Endothelial cell of umbilical vein (primary cell): ENCODE measurements around the gene SMPX. TPM values are rescaled to one million over a fixed set of nuclear protein-coding genes. Genes with fewer than 3 reads are reported as not detected.

Experiments
- BruUV-seq: library from RNA; stranded (reverse); fragments of 400-500 nt; replicated peaks from 2 replicates; lab custom pipeline; 2021; lab: Mats Ljungman, UMichigan
- CTCF ChIA-PET: fragments of 300-600, 350-600 bp; sonication (Branson Sonifier 250); formaldehyde crosslinking; loops from one replicate; lab custom pipeline; 2021; ENCODE audit warnings: antibody characterized with exemption, inconsistent platforms; lab: Charles Lee
- POLR2A ChIA-PET: fragments of 300-600, 350-600 bp; sonication (Branson Sonifier 250); formaldehyde crosslinking; loops from one replicate; lab custom pipeline; 2021; ENCODE audit warnings: antibody characterized with exemption, inconsistent platforms; lab: Charles Lee
- DNase-seq: peaks from one replicate; pipeline ENCODE4 v3.0.0-alpha.2; 2011; ENCODE audit warnings: low read depth, low spot score
- FAIRE-seq: peaks from 2 replicates; lab custom pipeline; 2011; peaks lifted over from hg19 to GRCh38; lab: Jason Lieb, UNC
- H2AFZ ChIP-seq: 2 replicates; pipeline ENCODE4 v1.6.0; 2012; ENCODE audit warnings: low read depth, low read length, control low read depth, inconsistent platforms
- H3K27ac ChIP-seq: 2 replicates; pipeline ENCODE4 v1.5.1; 2011; ENCODE audit warnings: low read depth, mild to moderate bottlenecking, control low read depth, low read length, moderate library complexity; ENCODE audit not compliant: insufficient read depth
- H3K27me3 ChIP-seq, 2 experiments: 2 replicates each; pipeline versions ENCODE4 v1.6.0 to v1.6.1; 2011; ENCODE audit warnings: low read length in 2 of 2, mixed read lengths in 1 of 2; ENCODE audit not compliant: control insufficient read depth in 2 of 2, insufficient read depth in 2 of 2
- H3K36me3 ChIP-seq, 2 experiments: 2 replicates in 1 of 2; 3 replicates in 1 of 2; pipeline ENCODE4 v1.5.1; 2011; ENCODE audit warnings: low read length in 2 of 2, mild to moderate bottlenecking in 1 of 2, moderate library complexity in 1 of 2; ENCODE audit not compliant: control insufficient read depth in 2 of 2, insufficient read depth in 2 of 2; ENCODE audit errors: extremely low read depth in 1 of 2
- H3K4me1 ChIP-seq: 3 replicates; pipeline ENCODE4 v1.5.1; 2011; ENCODE audit warnings: mild to moderate bottlenecking, low read length; ENCODE audit not compliant: control insufficient read depth, insufficient read depth; ENCODE audit errors: extremely low read depth
- H3K4me2 ChIP-seq: 2 replicates; pipeline ENCODE4 v1.6.1; 2011; ENCODE audit warnings: low read length, control low read depth, mixed read lengths; ENCODE audit not compliant: insufficient read depth
- H3K4me3 ChIP-seq, 3 experiments: fragments of 200-600 bp in 1 of 3; sonication (generic), shearing (Covaris generic) in 1 of 3; replicated peaks in 1 of 3; 2 replicates each; pipeline ENCODE4 v1.5.1; 2011 to 2016; ENCODE audit warnings: control low read depth in 3 of 3, low read length in 3 of 3, mild to moderate bottlenecking in 2 of 3, inconsistent platforms in 1 of 3, low read depth in 1 of 3, moderate library complexity in 1 of 3; ENCODE audit not compliant: insufficient read depth in 1 of 3
- H3K79me2 ChIP-seq: 2 replicates; pipeline ENCODE4 v1.6.0; 2012; ENCODE audit warnings: low read length, inconsistent platforms; ENCODE audit not compliant: control insufficient read depth, insufficient read depth
- H3K9ac ChIP-seq: replicated peaks from 2 replicates; pipeline ENCODE3; 2011; ENCODE audit warnings: low read length, control low read depth; ENCODE audit not compliant: insufficient read depth; ENCODE audit errors: extremely low read depth
- H3K9me1 ChIP-seq: replicated peaks from 3 replicates; pipeline ENCODE4 v1.6.0; 2011; ENCODE audit warnings: mild to moderate bottlenecking, low read length; ENCODE audit not compliant: control insufficient read depth, insufficient read depth; ENCODE audit errors: extremely low read depth
- H3K9me3 ChIP-seq: replicated peaks from 2 replicates; pipeline ENCODE4 v1.5.1; 2012; ENCODE audit warnings: low read length, inconsistent platforms; ENCODE audit not compliant: control insufficient read depth, insufficient read depth
- H4K20me1 ChIP-seq: replicated peaks from 2 replicates; pipeline ENCODE3; 2011; ENCODE audit warnings: mild to moderate bottlenecking, low read length; ENCODE audit not compliant: control insufficient read depth, insufficient read depth; ENCODE audit errors: extremely low read depth
- EZH2 ChIP-seq: IDR thresholded peaks from 2 replicates; pipeline ENCODE4 v1.6.1; 2012; ENCODE audit warnings: borderline replicate concordance, low read depth, mild to moderate bottlenecking, moderate library complexity, low read length, inconsistent platforms; ENCODE audit not compliant: severe bottlenecking
- FOS ChIP-seq: IDR thresholded peaks from 2 replicates; pipeline ENCODE4 v1.6.1; 2011; ENCODE audit warnings: mild to moderate bottlenecking, low read length, moderate library complexity, borderline replicate concordance; ENCODE audit not compliant: insufficient read depth
- GATA2 ChIP-seq: IDR thresholded peaks from 2 replicates; pipeline ENCODE4 v1.7.0; 2011; ENCODE audit warnings: low read depth, mild to moderate bottlenecking, moderate library complexity, mixed read lengths, low read length; ENCODE audit not compliant: insufficient read length, insufficient read depth
- JUN ChIP-seq: IDR thresholded peaks from 2 replicates; pipeline ENCODE4 v1.6.1; 2011; ENCODE audit warnings: borderline replicate concordance, low read depth; ENCODE audit not compliant: insufficient read length, insufficient read depth
- MYC ChIP-seq: IDR thresholded peaks from one replicate; pipeline ENCODE4 v1.6.1; 2011; ENCODE audit warnings: mild to moderate bottlenecking, low read depth, low read length
- POLR2A ChIP-seq: IDR thresholded peaks from 2 replicates; pipeline ENCODE4 v1.6.1; 2012; ENCODE audit warnings: low read depth, mild to moderate bottlenecking, control low read depth, low read length
- POLR2AphosphoS5 ChIP-seq: IDR thresholded peaks from 2 replicates; pipeline ENCODE4 v1.6.1; 2012; ENCODE audit warnings: low read depth, mild to moderate bottlenecking, control low read depth, low read length, moderate library complexity; ENCODE audit not compliant: insufficient read depth
- dilution Hi-C: fragments of 300-500 bp; cut with MboI; formaldehyde crosslinking; loops from one replicate; pipeline ENCODE4 v1.15.0; 2019; ENCODE audit warnings: low sequenced_read_pairs; ENCODE audit not compliant: extremely low pct_ligation_motif_present
- intact Hi-C: fragments of 100-400 bp; cut with micrococcal nuclease; formaldehyde crosslinking; loops from one replicate; pipeline ENCODE4 v1.10.0; 2022
- polyA plus RNA-seq, 4 experiments: library from polyadenylated mRNA; depleted of rRNA in 3 of 4; stranded (reverse) in 3 of 4; unstranded in 1 of 4; fragments of >200 nt; gene quantifications; 2 replicates each; pipeline versions ENCODE4 v1.2.1 to v1.2.3, GENCODE V29; 2011 to 2012; ENCODE audit warnings: missing spikeins in 1 of 4
- total RNA-seq: library from RNA; stranded (reverse); gene quantifications from 2 replicates; pipeline ENCODE4 v1.2.3, GENCODE V29; 2021
- TF ChIP-seq, protein P1 (sequence below), 2 donors: IDR thresholded peaks; 1 replicate in 1 of 2; 2 replicates in 1 of 2; pipeline ENCODE4 v1.5.1; 2011; ENCODE audit warnings: low read length in 2 of 2, mild to moderate bottlenecking in 2 of 2, moderate library complexity in 2 of 2, control low read depth in 1 of 2, inconsistent platforms in 1 of 2, low read depth in 1 of 2; ENCODE audit not compliant: insufficient read depth in 1 of 2; ENCODE audit errors: extremely low read depth in 1 of 2
- TF ChIP-seq, protein P2 (sequence below): IDR thresholded peaks from 2 replicates; pipeline ENCODE4 v1.6.1; 2011; ENCODE audit not compliant: insufficient read depth, insufficient read length

Gene SMPX
- total and polyA plus RNA-seq, 2 donors (not counting 3 experiments of a cell fraction or from before 2014, with no cell fraction given), result not detected

DNA sequence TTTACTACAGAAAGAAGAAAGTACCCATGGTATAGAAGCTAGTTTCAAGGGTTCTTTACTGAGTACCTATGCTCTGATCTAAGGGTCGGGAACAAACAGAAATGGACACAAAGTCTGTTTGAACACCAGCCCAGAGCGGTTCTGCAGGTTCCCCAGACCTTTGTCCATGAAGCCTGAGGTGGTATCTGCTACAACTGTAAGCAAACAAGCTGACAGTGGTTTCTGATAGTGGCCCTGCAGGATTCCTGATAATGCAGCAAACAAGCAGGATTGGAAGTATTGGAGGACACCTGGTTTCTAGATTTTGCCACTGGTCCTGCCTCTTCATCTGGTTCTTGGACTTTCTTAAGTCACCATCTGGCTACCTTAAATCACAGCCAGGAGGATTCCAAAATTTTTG is 23.7 kb downstream of the SMPX start:
- no peak overlapping the region for H3K9ac ChIP-seq
- ChIA-PET CTCF (no interaction called here), POLR2A (no interaction called here)
- FAIRE-seq (peak; percentile 48), DNase-seq (no peak)
- BruUV-seq, result no TSS peak
- no peaks in the 10 kb centered on the region for H3K9me3 ChIP-seq
- H3K79me2 ChIP-seq, result no peaks in the 10 kb centered on the region
- H4K20me1 ChIP-seq, result no peaks in the 10 kb centered on the region
- no peaks in the 10 kb centered on the region for H3K27me3 ChIP-seq
- intact Hi-C loops, result no loop called here
- dilution Hi-C loops, result no loop called here
- H3K4me3 ChIP-seq, result no peak overlapping the region
- no peak overlapping the region for H3K27ac ChIP-seq
- H3K36me3 ChIP-seq, result no peaks in the 10 kb centered on the region
- H2AFZ ChIP-seq, result no peak overlapping the region
- no peak overlapping the region for H3K4me2 ChIP-seq
- H3K4me1 ChIP-seq, result no peaks in the 10 kb centered on the region
- TF ChIP-seq POLR2AphosphoS5, result no peak
- no peak for TF ChIP-seq GATA2
- TF ChIP-seq EZH2, result no peak
- TF ChIP-seq FOS, result no peak
- TF ChIP-seq JUN, result no peak
- no peak for TF ChIP-seq MYC
- TF ChIP-seq POLR2A, result no peak
- TF ChIP-seq, protein P1, sequence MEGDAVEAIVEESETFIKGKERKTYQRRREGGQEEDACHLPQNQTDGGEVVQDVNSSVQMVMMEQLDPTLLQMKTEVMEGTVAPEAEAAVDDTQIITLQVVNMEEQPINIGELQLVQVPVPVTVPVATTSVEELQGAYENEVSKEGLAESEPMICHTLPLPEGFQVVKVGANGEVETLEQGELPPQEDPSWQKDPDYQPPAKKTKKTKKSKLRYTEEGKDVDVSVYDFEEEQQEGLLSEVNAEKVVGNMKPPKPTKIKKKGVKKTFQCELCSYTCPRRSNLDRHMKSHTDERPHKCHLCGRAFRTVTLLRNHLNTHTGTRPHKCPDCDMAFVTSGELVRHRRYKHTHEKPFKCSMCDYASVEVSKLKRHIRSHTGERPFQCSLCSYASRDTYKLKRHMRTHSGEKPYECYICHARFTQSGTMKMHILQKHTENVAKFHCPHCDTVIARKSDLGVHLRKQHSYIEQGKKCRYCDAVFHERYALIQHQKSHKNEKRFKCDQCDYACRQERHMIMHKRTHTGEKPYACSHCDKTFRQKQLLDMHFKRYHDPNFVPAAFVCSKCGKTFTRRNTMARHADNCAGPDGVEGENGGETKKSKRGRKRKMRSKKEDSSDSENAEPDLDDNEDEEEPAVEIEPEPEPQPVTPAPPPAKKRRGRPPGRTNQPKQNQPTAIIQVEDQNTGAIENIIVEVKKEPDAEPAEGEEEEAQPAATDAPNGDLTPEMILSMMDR (IDR thresholded peaks at IDR 0.05; ENCODE audit: extremely low read depth in 1 of 2, insufficient read depth in 1 of 2, low read depth in 1 of 2, low read length in 2 of 2), result no peak
- TF ChIP-seq, protein P2, sequence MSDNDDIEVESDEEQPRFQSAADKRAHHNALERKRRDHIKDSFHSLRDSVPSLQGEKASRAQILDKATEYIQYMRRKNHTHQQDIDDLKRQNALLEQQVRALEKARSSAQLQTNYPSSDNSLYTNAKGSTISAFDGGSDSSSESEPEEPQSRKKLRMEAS, result no peak
- no peaks in the 10 kb centered on the region for H3K9me1 ChIP-seq
